ENCODE measurements around the gene TRIM40.
"Not testable (repeated sequence)": the region's sequence is repeated elsewhere in the genome, so short reads cannot be mapped to it uniquely, and the experiment has no call there.

Gene TRIM40

GRCh38 chr6:30163090-30163917 lies 27.4 kb downstream of the TRIM40 start, which contains the start of gene TRIM15:
TRIM15 (plus strand) TSS chr6:30163546; CDS start chr6:30163685, 139 bp downstream.
- no peak for DNase-seq (ENCODE audit: low read depth)

- DNase-seq (ENCODE audit: low read depth), result no peak
Observed at GRCh38 chr6:30163918-30164654, 28.1 kb downstream of the TRIM40 start.

- no peak for DNase-seq (ENCODE audit: low read depth)
Observed at GRCh38 chr6:30164714-30165113, 28.8 kb downstream of the TRIM40 start.

GRCh38 chr6:30165238-30165637 lies 29.3 kb downstream of the TRIM40 start:
- not testable (repeated sequence) for DNase-seq (ENCODE audit: low read depth)

- no peak for DNase-seq (ENCODE audit: low read depth)
Observed at GRCh38 chr6:30167101-30167500, 31.2 kb downstream of the TRIM40 start.

GRCh38 chr6:30168741-30169140 lies 32.8 kb downstream of the TRIM40 start:
- DNase-seq (ENCODE audit: low read depth), result no peak

- DNase-seq (ENCODE audit: low read depth), result no peak
Observed at GRCh38 chr6:30169658-30170614, 34.0 kb downstream of the TRIM40 start.

- no peak for DNase-seq (ENCODE audit: low read depth)
Observed at GRCh38 chr6:30171677-30172471, 35.9 kb downstream of the TRIM40 start.

- DNase-seq (ENCODE audit: low read depth), result no peak
Observed at GRCh38 chr6:30172681-30173080, 36.7 kb downstream of the TRIM40 start.

GRCh38 chr6:30175765-30176164 lies 39.8 kb downstream of the TRIM40 start:
- no peak for DNase-seq (ENCODE audit: low read depth)

- DNase-seq (ENCODE audit: low read depth), result no peak
Observed at GRCh38 chr6:30178837-30179236, 42.9 kb downstream of the TRIM40 start.

- no peak for DNase-seq (ENCODE audit: low read depth)
Observed at GRCh38 chr6:30180145-30180544, 44.2 kb downstream of the TRIM40 start.

GRCh38 chr6:30184417-30185031 lies 48.6 kb downstream of the TRIM40 start:
- DNase-seq (ENCODE audit: low read depth), result no peak

GRCh38 chr6:30185846-30186484 lies 50.0 kb downstream of the TRIM40 start:
- no peak for DNase-seq (ENCODE audit: low read depth)

GRCh38 chr6:30188541-30188940 lies 52.6 kb downstream of the TRIM40 start:
- DNase-seq (ENCODE audit: low read depth), result no peak

GRCh38 chr6:30192076-30192475 lies 56.1 kb downstream of the TRIM40 start:
- DNase-seq (ENCODE audit: low read depth), result no peak

- no peak for DNase-seq (ENCODE audit: low read depth)
Observed at GRCh38 chr6:30194797-30195690, 59.1 kb downstream of the TRIM40 start.

GRCh38 chr6:30195951-30196350 lies 60.0 kb downstream of the TRIM40 start:
- DNase-seq (ENCODE audit: low read depth), result no peak

GRCh38 chr6:30196376-30196775 lies 60.4 kb downstream of the TRIM40 start:
- no peak for DNase-seq (ENCODE audit: low read depth)

Measured in stimulated activated CD8-positive, alpha-beta memory T cell treated with anti-CD3 and anti-CD28 coated beads, Interleukin-15, amount 100 ng/mL, for 1 hour (primary cell).